ENCODE data around the gene FRAS1.

GRCh38 chr4:78032929-78033328 lies 24.2 kb upstream of the FRAS1 start:
- TF ChIP-seq EZH2 (IDR thresholded peaks at IDR 0.05; ENCODE audit: low read length, unreplicated experiment) (no peak), CTCF (conservative IDR thresholded peaks at IDR 0.05; ENCODE audit: low read depth, low read length) (no peak), EZH2phosphoT487 (IDR thresholded peaks at IDR 0.05; ENCODE audit: borderline replicate concordance, low read length) (no peak)

Data from PC-3 (cell line).